ENCODE measurements around the gene PCCA.

DNA sequence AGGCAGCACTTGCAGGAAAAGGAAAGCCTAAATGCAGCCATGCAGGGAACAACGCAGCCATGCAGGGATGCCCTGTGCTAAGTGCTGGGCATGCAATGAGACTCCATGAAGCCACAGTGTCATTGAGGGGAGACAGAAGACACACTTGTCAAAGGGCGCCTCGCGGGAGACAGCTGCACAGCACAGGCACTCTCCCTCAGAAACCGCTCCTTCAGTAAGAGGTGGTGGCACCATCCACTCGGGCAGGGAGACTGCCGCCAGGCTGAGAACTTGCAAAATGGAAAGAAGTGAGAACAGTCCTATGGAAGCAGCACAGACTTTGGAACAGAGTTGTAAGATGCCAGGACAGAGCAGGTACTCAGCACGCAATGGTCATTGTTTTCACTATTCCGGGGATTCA, 448.6 kb downstream of the PCCA start:
- TF ChIP-seq, protein P1, sequence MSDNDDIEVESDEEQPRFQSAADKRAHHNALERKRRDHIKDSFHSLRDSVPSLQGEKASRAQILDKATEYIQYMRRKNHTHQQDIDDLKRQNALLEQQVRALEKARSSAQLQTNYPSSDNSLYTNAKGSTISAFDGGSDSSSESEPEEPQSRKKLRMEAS (IDR thresholded peaks at IDR 0.05; ENCODE audit: low read depth) = no peak
- TF ChIP-seq, protein P2, sequence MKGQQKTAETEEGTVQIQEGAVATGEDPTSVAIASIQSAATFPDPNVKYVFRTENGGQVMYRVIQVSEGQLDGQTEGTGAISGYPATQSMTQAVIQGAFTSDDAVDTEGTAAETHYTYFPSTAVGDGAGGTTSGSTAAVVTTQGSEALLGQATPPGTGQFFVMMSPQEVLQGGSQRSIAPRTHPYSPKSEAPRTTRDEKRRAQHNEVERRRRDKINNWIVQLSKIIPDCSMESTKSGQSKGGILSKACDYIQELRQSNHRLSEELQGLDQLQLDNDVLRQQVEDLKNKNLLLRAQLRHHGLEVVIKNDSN (IDR thresholded peaks at IDR 0.05; ENCODE audit: borderline replicate concordance, low read depth) = no peak
- TF ChIP-seq, protein P3, sequence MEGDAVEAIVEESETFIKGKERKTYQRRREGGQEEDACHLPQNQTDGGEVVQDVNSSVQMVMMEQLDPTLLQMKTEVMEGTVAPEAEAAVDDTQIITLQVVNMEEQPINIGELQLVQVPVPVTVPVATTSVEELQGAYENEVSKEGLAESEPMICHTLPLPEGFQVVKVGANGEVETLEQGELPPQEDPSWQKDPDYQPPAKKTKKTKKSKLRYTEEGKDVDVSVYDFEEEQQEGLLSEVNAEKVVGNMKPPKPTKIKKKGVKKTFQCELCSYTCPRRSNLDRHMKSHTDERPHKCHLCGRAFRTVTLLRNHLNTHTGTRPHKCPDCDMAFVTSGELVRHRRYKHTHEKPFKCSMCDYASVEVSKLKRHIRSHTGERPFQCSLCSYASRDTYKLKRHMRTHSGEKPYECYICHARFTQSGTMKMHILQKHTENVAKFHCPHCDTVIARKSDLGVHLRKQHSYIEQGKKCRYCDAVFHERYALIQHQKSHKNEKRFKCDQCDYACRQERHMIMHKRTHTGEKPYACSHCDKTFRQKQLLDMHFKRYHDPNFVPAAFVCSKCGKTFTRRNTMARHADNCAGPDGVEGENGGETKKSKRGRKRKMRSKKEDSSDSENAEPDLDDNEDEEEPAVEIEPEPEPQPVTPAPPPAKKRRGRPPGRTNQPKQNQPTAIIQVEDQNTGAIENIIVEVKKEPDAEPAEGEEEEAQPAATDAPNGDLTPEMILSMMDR (IDR thresholded peaks at IDR 0.05) = no peak
- no peak for TF ChIP-seq EP300 (IDR thresholded peaks at IDR 0.05; ENCODE audit: borderline replicate concordance in 1 of 2, low read depth in 1 of 2, low read length in 1 of 2)
- TF ChIP-seq, protein P4, sequence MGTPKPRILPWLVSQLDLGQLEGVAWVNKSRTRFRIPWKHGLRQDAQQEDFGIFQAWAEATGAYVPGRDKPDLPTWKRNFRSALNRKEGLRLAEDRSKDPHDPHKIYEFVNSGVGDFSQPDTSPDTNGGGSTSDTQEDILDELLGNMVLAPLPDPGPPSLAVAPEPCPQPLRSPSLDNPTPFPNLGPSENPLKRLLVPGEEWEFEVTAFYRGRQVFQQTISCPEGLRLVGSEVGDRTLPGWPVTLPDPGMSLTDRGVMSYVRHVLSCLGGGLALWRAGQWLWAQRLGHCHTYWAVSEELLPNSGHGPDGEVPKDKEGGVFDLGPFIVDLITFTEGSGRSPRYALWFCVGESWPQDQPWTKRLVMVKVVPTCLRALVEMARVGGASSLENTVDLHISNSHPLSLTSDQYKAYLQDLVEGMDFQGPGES (IDR thresholded peaks at IDR 0.05; ENCODE audit: low read depth, low read length) = no peak
- no peak for TF ChIP-seq TAF1 (IDR thresholded peaks at IDR 0.05; ENCODE audit: borderline replicate concordance, low read depth, low read length)
- no peak for TF ChIP-seq EZH2phosphoT487 (IDR thresholded peaks at IDR 0.05; ENCODE audit: borderline replicate concordance, low read depth)
- no peak for TF ChIP-seq SMC3 (IDR thresholded peaks at IDR 0.05; ENCODE audit: low read depth, low read length)
- TF ChIP-seq FOXM1 (IDR thresholded peaks at IDR 0.05; ENCODE audit: low read depth) = no peak
- TF ChIP-seq, protein P5, sequence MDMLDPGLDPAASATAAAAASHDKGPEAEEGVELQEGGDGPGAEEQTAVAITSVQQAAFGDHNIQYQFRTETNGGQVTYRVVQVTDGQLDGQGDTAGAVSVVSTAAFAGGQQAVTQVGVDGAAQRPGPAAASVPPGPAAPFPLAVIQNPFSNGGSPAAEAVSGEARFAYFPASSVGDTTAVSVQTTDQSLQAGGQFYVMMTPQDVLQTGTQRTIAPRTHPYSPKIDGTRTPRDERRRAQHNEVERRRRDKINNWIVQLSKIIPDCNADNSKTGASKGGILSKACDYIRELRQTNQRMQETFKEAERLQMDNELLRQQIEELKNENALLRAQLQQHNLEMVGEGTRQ (IDR thresholded peaks at IDR 0.05; ENCODE audit: borderline replicate concordance, low read depth, low read length) = no peak
- TF ChIP-seq NFIC (IDR thresholded peaks at IDR 0.05; ENCODE audit: borderline replicate concordance) = no peak
